Hepatocyte (in vitro differentiated cells): ENCODE results near the gene SLC16A9. TPM values are rescaled to one million over a fixed set of nuclear protein-coding genes. Genes with fewer than 3 reads are reported as not detected.
"Not testable (repeated sequence)": the region's sequence is repeated elsewhere in the genome, so short reads cannot be mapped to it uniquely, and the experiment has no call there.

Source experiments
- DNase-seq: peaks from one replicate; pipeline ENCODE4 v3.0.0-alpha.2; 2016; ENCODE audit warnings: low spot score
- H2AFZ ChIP-seq: fragments of 200-600 bp; sonication (generic); 2 replicates; pipeline ENCODE4 v1.6.0; 2016; ENCODE audit warnings: antibody characterized with exemption, mild to moderate bottlenecking
- H3K27ac ChIP-seq: fragments of 200-600 bp; sonication (generic); 2 replicates; pipeline ENCODE4 v1.5.1; 2016; ENCODE audit warnings: mild to moderate bottlenecking
- H3K27me3 ChIP-seq: fragments of 200-600 bp; sonication (generic); 2 replicates; pipeline ENCODE4 v1.6.1; 2016
- H3K36me3 ChIP-seq: fragments of 200-600 bp; sonication (generic); replicated peaks from 2 replicates; pipeline ENCODE4 v1.5.1; 2016; ENCODE audit warnings: low read depth; ENCODE audit not compliant: insufficient read depth
- H3K4me1 ChIP-seq: fragments of 200-600 bp; sonication (generic); 2 replicates; pipeline ENCODE4 v1.5.1; 2016; ENCODE audit warnings: mild to moderate bottlenecking, moderate library complexity; ENCODE audit not compliant: insufficient read depth
- H3K4me2 ChIP-seq: fragments of 200-600 bp; sonication (generic); 2 replicates; pipeline ENCODE4 v1.6.0; 2016
- H3K4me3 ChIP-seq: fragments of 200-600 bp; sonication (generic); 2 replicates; pipeline ENCODE4 v1.5.1; 2016; ENCODE audit warnings: mild to moderate bottlenecking
- H3K79me2 ChIP-seq: fragments of 200-600 bp; sonication (generic); 2 replicates; pipeline ENCODE4 v1.6.0; 2017; ENCODE audit warnings: mild to moderate bottlenecking
- H3K9me2 ChIP-seq: fragments of 200-600 bp; sonication (generic); replicated peaks from 2 replicates; pipeline ENCODE4 v1.6.0; 2017; ENCODE audit warnings: mild to moderate bottlenecking; ENCODE audit not compliant: insufficient read depth
- H3K9me3 ChIP-seq: fragments of 200-600 bp; sonication (generic); 2 replicates; pipeline ENCODE4 v1.5.1; 2016; ENCODE audit warnings: low read depth, mild to moderate bottlenecking
- H4K20me1 ChIP-seq: fragments of 200-600 bp; sonication (generic); 2 replicates; pipeline ENCODE4 v1.6.0; 2016; ENCODE audit warnings: mild to moderate bottlenecking; ENCODE audit not compliant: insufficient read depth, poor library complexity, severe bottlenecking
- EZH2 ChIP-seq: fragments of 200-600 bp; sonication (generic); IDR thresholded peaks from 2 replicates; pipeline ENCODE4 v1.6.1; 2016; ENCODE audit warnings: antibody characterized with exemption, mild to moderate bottlenecking, borderline replicate concordance
- EZH2phosphoT487 ChIP-seq: fragments of 200-600 bp; sonication (generic); IDR thresholded peaks from one replicate; pipeline ENCODE4 v1.6.1; 2018; ENCODE audit warnings: antibody characterized with exemption, mild to moderate bottlenecking, low read depth, moderate library complexity; ENCODE audit not compliant: unreplicated experiment, severe bottlenecking
- WGBS: methylation state at CpG from one replicate; pipeline ENCODE4 v1.1.6; 2016; ENCODE audit warnings: low lambda C conversion rate; ENCODE audit errors: missing lambda C conversion rate; 5-methylcytosine and 5-hydroxymethylcytosine counted together
- polyA plus RNA-seq: library from polyadenylated mRNA; unstranded; fragments of >200 nt; fragmentation: Nextera tagmentation; extraction: Ambion mirVana; gene quantifications from 2 replicates; pipeline ENCODE4 v1.2.1, GENCODE V29; 2016
- total RNA-seq: library from RNA; depleted of rRNA; stranded (reverse); fragments of >200 nt; gene quantifications from 2 replicates; pipeline ENCODE4 v1.2.3, GENCODE V29; 2014
- TF ChIP-seq, protein P1 (sequence below): fragments of 200-600 bp; sonication (generic); IDR thresholded peaks from 2 replicates; pipeline ENCODE4 v1.5.1; 2016; ENCODE audit warnings: antibody characterized with exemption, mild to moderate bottlenecking; ENCODE audit not compliant: poor library complexity

Gene SLC16A9
- total and polyA plus RNA-seq, 2 experiments from 2014 or later, result 2.0 to 4.7 TPM

DNA sequence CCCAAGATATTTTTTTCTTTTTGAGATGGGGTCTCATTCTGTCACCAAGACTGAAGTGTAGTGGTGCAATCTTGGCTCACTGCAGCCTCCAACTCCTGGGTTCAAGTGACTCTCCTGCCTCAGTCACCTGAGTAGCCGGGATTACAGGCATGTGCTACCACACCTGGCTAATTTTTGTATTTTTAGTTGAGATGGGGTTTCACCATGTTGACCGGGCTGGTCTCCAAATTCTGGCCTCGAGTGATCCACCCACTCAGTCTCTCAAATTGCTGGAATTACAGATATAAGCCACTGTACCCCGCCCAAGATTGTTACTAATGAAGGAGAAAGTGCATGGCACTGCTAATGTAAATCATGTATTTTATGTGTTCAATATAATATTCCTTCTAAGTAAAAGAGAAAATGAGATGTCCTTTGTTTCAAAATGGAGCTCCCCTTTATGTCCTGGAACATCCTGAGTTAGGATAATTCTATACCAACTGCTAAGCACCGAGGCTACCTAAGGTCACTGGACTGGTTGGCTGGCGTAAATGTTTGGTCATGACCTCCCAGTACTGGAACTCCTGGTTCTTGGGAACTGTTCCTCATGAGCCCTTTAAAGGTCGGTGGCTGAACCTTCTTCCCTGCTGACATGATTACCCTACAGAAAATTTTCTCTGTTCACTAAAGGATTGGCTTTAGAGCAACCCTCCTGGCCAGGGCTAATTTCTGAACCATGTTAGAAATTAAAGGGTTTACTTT is 59.9 kb downstream of the SLC16A9 start:
- no peaks in the 10 kb centered on the region for H4K20me1 ChIP-seq
- H3K4me1 ChIP-seq, result peaks cover 4% of the 10 kb centered on the region
- no peaks in the 10 kb centered on the region for H3K9me2 ChIP-seq
- no peak overlapping the region for H3K4me2 ChIP-seq
- H3K36me3 ChIP-seq, result no peaks in the 10 kb centered on the region
- no peaks in the 10 kb centered on the region for H3K79me2 ChIP-seq
- no peak overlapping the region for H2AFZ ChIP-seq
- no peak overlapping the region for H3K27ac ChIP-seq
- no peaks in the 10 kb centered on the region for H3K9me3 ChIP-seq
- no peak for DNase-seq
- no peak overlapping the region for H3K4me3 ChIP-seq
- 93% methylated on average over 7 of the region's 7 CpGs for WGBS
- H3K27me3 ChIP-seq, result no peaks in the 10 kb centered on the region
- TF ChIP-seq EZH2phosphoT487, result no peak
- TF ChIP-seq, protein P1, sequence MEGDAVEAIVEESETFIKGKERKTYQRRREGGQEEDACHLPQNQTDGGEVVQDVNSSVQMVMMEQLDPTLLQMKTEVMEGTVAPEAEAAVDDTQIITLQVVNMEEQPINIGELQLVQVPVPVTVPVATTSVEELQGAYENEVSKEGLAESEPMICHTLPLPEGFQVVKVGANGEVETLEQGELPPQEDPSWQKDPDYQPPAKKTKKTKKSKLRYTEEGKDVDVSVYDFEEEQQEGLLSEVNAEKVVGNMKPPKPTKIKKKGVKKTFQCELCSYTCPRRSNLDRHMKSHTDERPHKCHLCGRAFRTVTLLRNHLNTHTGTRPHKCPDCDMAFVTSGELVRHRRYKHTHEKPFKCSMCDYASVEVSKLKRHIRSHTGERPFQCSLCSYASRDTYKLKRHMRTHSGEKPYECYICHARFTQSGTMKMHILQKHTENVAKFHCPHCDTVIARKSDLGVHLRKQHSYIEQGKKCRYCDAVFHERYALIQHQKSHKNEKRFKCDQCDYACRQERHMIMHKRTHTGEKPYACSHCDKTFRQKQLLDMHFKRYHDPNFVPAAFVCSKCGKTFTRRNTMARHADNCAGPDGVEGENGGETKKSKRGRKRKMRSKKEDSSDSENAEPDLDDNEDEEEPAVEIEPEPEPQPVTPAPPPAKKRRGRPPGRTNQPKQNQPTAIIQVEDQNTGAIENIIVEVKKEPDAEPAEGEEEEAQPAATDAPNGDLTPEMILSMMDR, result no peak
- no peak for TF ChIP-seq EZH2

- Histone ChIP-seq H3K4me1 (peaks cover 4% of the 10 kb centered on the region), H3K79me2 (no peaks in the 10 kb centered on the region), H3K27ac (no peak overlapping the region), H3K9me2 (no peaks in the 10 kb centered on the region), H3K36me3 (no peaks in the 10 kb centered on the region), H4K20me1 (no peaks in the 10 kb centered on the region), H3K4me3 (no peak overlapping the region), H2AFZ (no peak overlapping the region), H3K4me2 (no peak overlapping the region), H3K27me3 (no peaks in the 10 kb centered on the region), H3K9me3 (no peaks in the 10 kb centered on the region)
- TF ChIP-seq EZH2, result no peak
- TF ChIP-seq EZH2phosphoT487, result no peak
- TF ChIP-seq, protein P1, result no peak
- 43% methylated on average over 7 of the region's 7 CpGs for WGBS
- no peak for DNase-seq
Measured at GRCh38 chr10:59648711-59649201, 60.9 kb downstream of the SLC16A9 start.

DNA sequence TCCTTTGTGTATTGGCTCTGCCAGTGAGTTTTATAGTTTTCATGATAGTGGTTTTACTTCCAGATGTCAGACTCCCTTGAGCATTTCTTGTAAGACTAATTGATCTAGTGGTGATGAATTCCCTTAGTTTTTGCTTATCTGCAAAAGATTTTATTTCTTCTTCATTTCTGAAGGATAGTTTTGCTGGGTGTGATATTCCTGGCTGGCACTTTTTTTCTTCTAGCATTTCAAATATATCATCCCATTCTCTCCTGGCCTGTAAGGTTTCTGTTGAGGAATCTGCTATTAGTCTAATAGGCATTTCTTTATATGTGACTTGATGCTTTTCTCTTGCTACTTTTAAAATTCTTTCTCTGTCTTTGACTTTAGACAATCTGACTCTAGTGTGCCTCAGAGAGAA is 64.8 kb downstream of the SLC16A9 start:
- DNase-seq, result no peak
- H3K36me3 ChIP-seq, result no peaks in the 10 kb centered on the region
- H3K4me2 ChIP-seq, result no peak overlapping the region
- H3K4me1 ChIP-seq, result peaks cover 4% of the 10 kb centered on the region
- no peak overlapping the region for H2AFZ ChIP-seq
- H3K9me2 ChIP-seq, result no peaks in the 10 kb centered on the region
- TF ChIP-seq, protein P1, result no peak
- TF ChIP-seq EZH2phosphoT487 (no peak), EZH2 (no peak)
- H3K79me2 ChIP-seq, result no peaks in the 10 kb centered on the region
- no peaks in the 10 kb centered on the region for H4K20me1 ChIP-seq
- no peaks in the 10 kb centered on the region for H3K27me3 ChIP-seq
- no peak overlapping the region for H3K27ac ChIP-seq
- no peak overlapping the region for H3K4me3 ChIP-seq
- no peaks in the 10 kb centered on the region for H3K9me3 ChIP-seq

DNA sequence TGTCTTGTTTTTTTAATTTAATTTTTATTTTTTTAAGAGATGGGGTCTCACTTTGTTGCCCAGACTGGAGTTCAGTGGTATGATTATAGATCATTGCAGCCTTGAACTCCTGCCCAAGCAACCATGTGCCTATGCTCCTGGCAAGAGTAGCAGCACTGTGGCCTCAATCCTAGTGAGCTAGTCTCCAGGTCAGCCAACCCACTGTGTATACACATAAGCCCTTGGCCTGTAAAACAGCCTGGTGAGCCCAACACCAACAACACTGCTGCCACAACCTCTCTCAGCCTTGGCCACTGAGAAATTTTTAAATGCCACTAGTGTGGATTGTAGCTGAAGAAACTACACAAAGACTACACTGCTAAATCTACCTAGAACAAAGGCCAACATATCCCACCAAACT is 68.0 kb downstream of the SLC16A9 start:
- not testable (repeated sequence) for H3K27me3 ChIP-seq, H3K4me3 ChIP-seq, DNase-seq, H3K4me1 ChIP-seq, H3K27ac ChIP-seq, H3K9me3 ChIP-seq, H4K20me1 ChIP-seq, H3K4me2 ChIP-seq, H3K9me2 ChIP-seq, H3K36me3 ChIP-seq, H3K79me2 ChIP-seq, H2AFZ ChIP-seq
